Measurements from ENCODE around the gene ZNF687.

Gene ZNF687

DNA sequence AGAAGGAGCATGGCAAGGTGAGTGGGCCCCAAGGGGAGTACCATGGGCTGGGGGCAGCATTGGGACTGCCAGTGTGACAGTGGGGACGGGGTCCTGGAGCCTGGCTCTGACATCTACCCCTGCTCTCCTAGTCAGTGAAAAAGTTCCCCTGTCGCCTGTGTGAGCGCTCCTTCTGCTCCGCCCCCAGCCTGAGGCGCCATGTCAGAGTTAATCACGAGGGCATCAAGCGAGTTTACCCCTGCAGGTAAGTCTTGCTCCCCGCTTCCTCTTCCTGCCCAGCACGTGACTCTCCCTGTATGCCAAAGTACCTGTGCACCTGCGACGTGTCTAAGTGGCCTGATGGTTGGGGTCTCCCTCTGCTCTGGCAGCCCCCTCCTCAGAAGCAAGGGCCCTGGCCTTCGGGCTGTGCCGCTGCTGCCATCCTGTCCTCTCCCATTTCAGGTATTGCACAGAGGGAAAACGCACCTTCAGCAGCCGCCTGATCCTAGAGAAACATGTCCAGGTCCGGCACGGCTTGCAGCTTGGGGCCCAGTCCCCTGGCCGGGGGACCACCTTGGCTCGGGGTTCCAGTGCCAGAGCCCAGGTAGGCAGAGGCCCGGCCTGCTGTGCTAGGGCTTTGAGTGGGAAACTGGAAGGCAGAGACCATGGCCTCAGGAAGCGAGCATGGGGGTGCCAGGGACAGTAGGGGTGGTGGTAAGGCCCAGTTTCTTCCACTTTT, 8.1 kb downstream of the ZNF687 start:
- H3K9me3 Mint-ChIP-seq: no peaks in the 10 kb centered on the region
- peaks cover 4% of the 10 kb centered on the region for H3K36me3 Mint-ChIP-seq
- no peak overlapping the region for H3K4me3 Mint-ChIP-seq

GRCh38 chr1:151290709-151291303, 8.7 kb downstream of the ZNF687 start:
- Mint-ChIP-seq H3K9me3 (no peaks in the 10 kb centered on the region), H3K4me3 (no peak overlapping the region), H3K27ac (no peak overlapping the region), H3K36me3 (peaks cover 4% of the 10 kb centered on the region), H3K4me1 (peaks cover 12% of the 10 kb centered on the region), H3K27me3 (no peaks in the 10 kb centered on the region)

More for the DNA sequence above, 8.1 kb downstream of the ZNF687 start:
- Mint-ChIP-seq H3K27me3 (no peaks in the 10 kb centered on the region), H3K27ac (no peak overlapping the region), H3K4me1 (peaks cover 13% of the 10 kb centered on the region)

GRCh38 chr1:151292207-151293030, 10.3 kb downstream of the ZNF687 start:
- peaks cover 4% of the 10 kb centered on the region for H3K36me3 Mint-ChIP-seq
- H3K4me1 Mint-ChIP-seq: peaks cover 9% of the 10 kb centered on the region
- H3K9me3 Mint-ChIP-seq: no peaks in the 10 kb centered on the region
- no peaks in the 10 kb centered on the region for H3K27me3 Mint-ChIP-seq
- H3K4me3 Mint-ChIP-seq: no peak overlapping the region
- peak overlapping the region; percentile 51 for H3K27ac Mint-ChIP-seq

DNA sequence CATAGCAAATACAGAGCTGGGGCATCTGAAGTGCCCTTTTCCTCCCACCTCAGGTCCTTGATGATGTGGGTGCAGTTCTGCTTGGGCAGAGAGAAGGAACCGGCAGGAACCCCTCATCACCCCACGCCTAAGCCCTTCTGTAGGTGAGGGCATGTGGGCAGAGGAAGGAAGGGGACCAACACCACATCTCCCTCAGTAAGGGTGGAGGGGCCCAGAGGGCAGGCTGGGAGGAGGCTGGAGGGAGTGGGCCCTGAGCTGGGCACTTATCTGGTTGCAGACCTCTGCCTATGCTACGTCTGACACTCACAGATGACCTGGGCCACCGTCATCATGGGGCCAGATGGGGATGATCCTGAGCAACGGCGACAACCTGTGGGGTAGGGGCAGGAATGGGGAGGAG, 11.0 kb downstream of the ZNF687 start:
- Mint-ChIP-seq H3K36me3 (peaks cover 4% of the 10 kb centered on the region), H3K27ac (peak overlapping the region; percentile 8), H3K4me1 (peaks cover 9% of the 10 kb centered on the region), H3K9me3 (no peaks in the 10 kb centered on the region), H3K4me3 (no peak overlapping the region), H3K27me3 (no peaks in the 10 kb centered on the region)

DNA sequence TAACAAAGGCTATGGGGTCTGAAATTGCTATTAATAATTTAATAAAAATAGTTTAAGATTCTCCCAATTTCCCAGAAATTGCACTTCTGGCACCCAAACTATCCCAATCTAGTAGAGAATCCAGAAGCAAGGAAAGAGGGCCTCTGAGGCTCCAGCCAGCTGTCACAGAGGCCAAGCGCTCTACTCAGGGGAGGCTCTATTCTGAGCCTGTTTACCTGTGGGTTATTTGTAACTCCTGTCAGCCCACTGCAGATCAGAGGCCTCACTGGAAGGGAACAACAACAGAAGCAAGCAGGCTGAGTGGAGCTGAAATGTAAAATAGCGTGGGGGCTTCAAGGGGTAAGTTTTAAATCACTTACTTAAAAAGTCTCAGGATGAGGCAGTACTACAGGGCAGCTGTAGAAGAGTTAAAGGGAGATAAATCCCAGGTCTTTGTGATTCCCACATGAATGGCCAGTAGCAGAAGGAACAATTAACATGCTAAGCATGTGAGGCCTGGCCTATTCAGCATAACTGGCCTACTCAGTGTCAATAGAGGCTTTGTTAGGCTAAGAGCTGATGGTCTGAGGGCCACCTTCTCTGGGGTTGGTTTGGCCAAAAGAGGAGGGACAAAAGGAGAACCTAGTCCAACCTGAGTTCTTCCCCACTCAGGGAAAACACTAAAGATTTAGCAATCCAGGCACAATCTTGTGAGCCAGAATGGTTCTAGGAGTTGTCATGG, 12.8 kb downstream of the ZNF687 start:
- Mint-ChIP-seq H3K36me3 (peaks cover 9% of the 10 kb centered on the region), H3K4me1 (no peaks in the 10 kb centered on the region), H3K9me3 (no peaks in the 10 kb centered on the region), H3K27ac (no peak overlapping the region), H3K4me3 (no peak overlapping the region), H3K27me3 (no peaks in the 10 kb centered on the region)

DNA sequence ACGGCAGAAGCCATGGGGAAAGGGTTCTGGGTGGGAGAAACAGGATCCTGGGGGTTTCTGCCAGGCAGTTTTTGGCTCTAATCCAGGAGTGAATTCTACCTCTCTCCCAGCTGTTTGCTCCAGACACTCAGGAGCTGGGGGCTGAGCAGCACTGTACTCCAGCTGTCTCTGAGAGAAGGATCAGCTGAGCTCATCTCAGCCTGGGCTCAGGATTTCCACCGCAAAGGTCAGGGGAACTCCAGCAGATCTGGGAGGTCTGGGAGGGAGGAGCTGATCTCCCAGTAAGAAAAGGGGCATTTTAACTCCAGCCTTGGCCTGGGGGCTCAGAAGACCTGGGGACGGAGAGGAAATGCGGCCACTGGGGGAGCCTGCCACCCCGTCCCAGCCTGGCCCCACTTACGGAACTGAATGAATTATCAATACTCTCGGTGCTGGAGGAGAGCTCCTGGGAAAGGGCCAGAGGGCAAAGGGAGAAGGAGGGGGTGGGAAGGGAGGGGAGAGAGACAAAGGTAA, 27.8 kb downstream of the ZNF687 start:
- Mint-ChIP-seq H3K27me3 (no peaks in the 10 kb centered on the region), H3K36me3 (peaks cover 11% of the 10 kb centered on the region), H3K4me3 (no peak overlapping the region), H3K4me1 (peaks cover 46% of the 10 kb centered on the region), H3K27ac (peak overlapping the region; percentile 51), H3K9me3 (no peaks in the 10 kb centered on the region)

DNA sequence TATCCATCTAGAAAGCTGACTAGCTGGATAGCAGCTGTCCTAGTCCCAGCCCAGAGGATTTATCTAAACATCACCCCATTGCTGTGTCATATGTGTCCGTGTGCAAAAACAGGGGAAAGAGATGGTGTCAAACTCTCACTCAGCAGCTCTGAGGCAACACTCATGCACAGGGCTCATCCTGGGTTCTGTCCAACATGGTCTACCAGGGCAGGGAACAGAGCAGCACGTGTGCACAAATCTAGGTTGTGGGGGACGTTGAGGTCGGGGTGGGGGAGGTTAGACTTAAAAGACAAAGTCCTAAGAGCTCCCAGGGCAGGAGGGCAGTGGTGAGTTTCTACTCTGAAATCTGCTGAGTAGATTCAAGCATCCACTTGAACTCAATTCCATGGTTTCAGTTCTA, 28.9 kb downstream of the ZNF687 start:
- H3K36me3 Mint-ChIP-seq: peaks cover 9% of the 10 kb centered on the region
- H3K9me3 Mint-ChIP-seq: no peaks in the 10 kb centered on the region
- peaks cover 52% of the 10 kb centered on the region for H3K4me1 Mint-ChIP-seq
- no peak overlapping the region for H3K27ac Mint-ChIP-seq
- H3K4me3 Mint-ChIP-seq: peak overlapping the region; percentile 63
- H3K27me3 Mint-ChIP-seq: no peaks in the 10 kb centered on the region

GRCh38 chr1:151311589-151312331, 29.7 kb downstream of the ZNF687 start:
- no peaks in the 10 kb centered on the region for H3K9me3 Mint-ChIP-seq
- H3K27ac Mint-ChIP-seq: peak overlapping the region; percentile 94
- peaks cover 52% of the 10 kb centered on the region for H3K4me1 Mint-ChIP-seq
- H3K4me3 Mint-ChIP-seq: peak overlapping the region; percentile 63
- no peaks in the 10 kb centered on the region for H3K27me3 Mint-ChIP-seq
- H3K36me3 Mint-ChIP-seq: peaks cover 9% of the 10 kb centered on the region

DNA sequence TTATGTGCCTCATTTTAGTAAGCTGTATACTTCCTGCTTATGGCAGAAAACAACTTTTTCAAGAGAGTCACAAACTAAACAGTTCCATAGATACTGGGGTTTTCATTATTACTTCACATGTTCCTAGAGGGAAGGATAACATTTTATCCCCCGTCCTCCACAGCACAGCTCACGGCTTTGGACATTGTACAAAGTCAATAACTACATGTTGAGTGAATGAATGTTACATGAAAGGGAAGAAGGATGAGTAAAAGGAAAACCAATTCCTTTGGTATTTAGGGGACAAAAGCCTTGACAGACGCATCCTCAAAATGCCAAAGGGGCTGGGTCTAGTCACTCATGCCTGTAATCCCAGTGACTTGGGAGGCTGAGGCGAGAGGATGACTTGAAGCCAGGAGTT, 30.3 kb downstream of the ZNF687 start:
- Mint-ChIP-seq H3K27me3 (no peaks in the 10 kb centered on the region), H3K4me1 (peaks cover 53% of the 10 kb centered on the region), H3K9me3 (no peaks in the 10 kb centered on the region), H3K4me3 (peak overlapping the region; percentile 63), H3K27ac (peak overlapping the region; percentile 94), H3K36me3 (peaks cover 9% of the 10 kb centered on the region)

- H3K4me3 Mint-ChIP-seq: peak overlapping the region; percentile 63
- H3K36me3 Mint-ChIP-seq: peaks cover 9% of the 10 kb centered on the region
- no peaks in the 10 kb centered on the region for H3K27me3 Mint-ChIP-seq
- peaks cover 56% of the 10 kb centered on the region for H3K4me1 Mint-ChIP-seq
- H3K27ac Mint-ChIP-seq: peak overlapping the region; percentile 94
- H3K9me3 Mint-ChIP-seq: no peaks in the 10 kb centered on the region
Measured at GRCh38 chr1:151312826-151313225, 30.7 kb downstream of the ZNF687 start.

DNA sequence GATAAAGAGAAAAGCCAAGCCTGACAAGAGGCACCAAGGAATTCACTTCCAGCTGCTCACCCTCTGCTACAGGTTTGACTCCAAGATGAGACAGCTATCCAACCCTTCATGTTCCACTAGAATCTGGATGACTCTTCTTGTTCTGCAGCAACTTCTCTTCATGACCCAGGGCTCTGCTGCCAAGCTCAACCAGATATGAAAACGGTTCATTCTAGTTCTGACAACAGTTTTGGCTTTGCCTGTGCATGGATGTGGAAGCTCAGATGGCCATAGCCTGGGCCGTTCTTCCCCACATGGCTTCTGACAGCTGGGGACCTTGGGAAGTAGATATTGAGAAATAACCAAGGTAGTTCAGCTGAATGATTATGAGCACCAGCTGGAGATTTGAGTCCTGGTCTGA, 31.4 kb downstream of the ZNF687 start:
- peaks cover 56% of the 10 kb centered on the region for H3K4me1 Mint-ChIP-seq
- H3K27me3 Mint-ChIP-seq: no peaks in the 10 kb centered on the region
- no peak overlapping the region for H3K4me3 Mint-ChIP-seq
- H3K9me3 Mint-ChIP-seq: no peaks in the 10 kb centered on the region
- peak overlapping the region; percentile 17 for H3K27ac Mint-ChIP-seq
- peaks cover 9% of the 10 kb centered on the region for H3K36me3 Mint-ChIP-seq

- Mint-ChIP-seq H3K27me3 (no peaks in the 10 kb centered on the region), H3K9me3 (no peaks in the 10 kb centered on the region), H3K4me1 (peaks cover 56% of the 10 kb centered on the region), H3K4me3 (no peak overlapping the region), H3K36me3 (peaks cover 9% of the 10 kb centered on the region), H3K27ac (peak overlapping the region; percentile 84)
Measured at GRCh38 chr1:151314137-151314875, 32.2 kb downstream of the ZNF687 start.

DNA sequence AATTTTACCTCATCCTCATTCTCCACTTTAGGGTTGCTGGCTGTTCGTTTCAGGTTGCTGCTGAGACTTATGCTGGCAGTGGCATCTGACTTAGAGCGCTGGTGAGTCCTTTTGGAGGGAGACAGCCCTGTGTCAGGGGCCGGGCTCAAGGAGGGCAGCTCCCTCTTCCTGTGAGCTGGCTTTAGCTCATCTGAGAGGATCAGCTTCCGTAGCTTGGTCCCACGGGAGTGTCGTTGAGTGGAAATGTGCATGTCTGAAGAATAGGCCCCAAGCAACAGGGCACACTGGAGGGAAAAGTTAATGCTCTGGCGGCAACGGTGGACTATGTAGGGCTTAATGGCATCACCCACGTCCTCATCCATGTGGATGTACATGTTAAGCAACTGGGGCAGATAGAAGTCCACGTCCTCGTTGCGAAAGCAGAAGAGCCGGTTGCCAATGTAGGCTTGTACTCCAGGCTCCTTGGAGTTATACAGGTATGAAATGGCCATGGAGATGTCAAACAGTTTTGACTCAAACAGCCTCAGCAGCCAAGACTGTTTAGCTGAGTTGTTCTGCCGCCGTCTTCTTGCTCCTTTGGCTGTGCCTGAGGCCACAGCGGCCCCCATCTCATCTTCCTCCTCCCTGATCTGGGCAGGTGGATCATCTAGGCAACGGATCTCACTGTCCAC, 33.6 kb downstream of the ZNF687 start:
- no peaks in the 10 kb centered on the region for H3K9me3 Mint-ChIP-seq
- no peaks in the 10 kb centered on the region for H3K27me3 Mint-ChIP-seq
- no peak overlapping the region for H3K4me3 Mint-ChIP-seq
- peaks cover 56% of the 10 kb centered on the region for H3K4me1 Mint-ChIP-seq
- peaks cover 11% of the 10 kb centered on the region for H3K36me3 Mint-ChIP-seq
- peak overlapping the region; percentile 77 for H3K27ac Mint-ChIP-seq

- Mint-ChIP-seq H3K4me3 (no peak overlapping the region), H3K36me3 (peaks cover 12% of the 10 kb centered on the region), H3K27ac (no peak overlapping the region), H3K27me3 (no peaks in the 10 kb centered on the region), H3K4me1 (peaks cover 43% of the 10 kb centered on the region), H3K9me3 (no peaks in the 10 kb centered on the region)
Measured at GRCh38 chr1:151318975-151319374, 36.9 kb downstream of the ZNF687 start.
